Ishikawa (cell line): ENCODE data around the gene NTRK3.

Experiments
- EGR1 ChIP-seq: IDR thresholded peaks from 2 replicates; pipeline ENCODE4 v1.6.1; 2012
- EP300 ChIP-seq: IDR thresholded peaks from 2 replicates; pipeline ENCODE4 v1.6.1; 2012; ENCODE audit warnings: borderline replicate concordance
- FOXM1 ChIP-seq: IDR thresholded peaks from 2 replicates; pipeline ENCODE4 v1.6.1; 2012; ENCODE audit warnings: low read depth, borderline replicate concordance
- RAD21 ChIP-seq: IDR thresholded peaks from 2 replicates; pipeline ENCODE4 v1.6.1; 2012; ENCODE audit warnings: low read depth
- TCF12 ChIP-seq: IDR thresholded peaks from 2 replicates; pipeline ENCODE4 v1.6.1; 2012; ENCODE audit warnings: low read depth
- TF ChIP-seq, protein P1 (sequence below): IDR thresholded peaks from 2 replicates; pipeline ENCODE4 v1.6.1; 2012; ENCODE audit warnings: low read depth, mild to moderate bottlenecking
- TF ChIP-seq, protein P2 (sequence below): IDR thresholded peaks from 2 replicates; pipeline ENCODE4 v1.6.1; 2012

DNA sequence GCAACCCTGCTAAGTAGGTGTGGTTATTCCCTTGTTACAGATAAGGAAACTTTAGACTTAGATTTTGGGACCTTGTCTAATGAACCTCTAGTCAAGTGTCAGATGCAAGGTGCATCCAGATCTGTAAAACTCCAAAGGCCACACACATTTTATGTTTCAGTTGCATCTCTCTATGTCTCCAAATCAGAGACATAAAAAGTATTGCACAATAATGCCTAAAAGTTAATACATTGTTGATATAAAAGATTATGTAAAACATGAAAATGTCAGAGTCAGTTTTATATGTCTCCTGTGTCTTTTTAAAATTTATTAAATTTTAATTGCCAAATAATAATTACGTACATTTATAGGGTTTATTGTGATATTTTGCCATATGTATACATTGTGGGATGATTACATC lies 408.5 kb downstream of the NTRK3 start:
- TF ChIP-seq EGR1 (no peak), RAD21 (no peak), EP300 (no peak), FOXM1 (no peak), TCF12 (no peak)
- TF ChIP-seq, protein P1, sequence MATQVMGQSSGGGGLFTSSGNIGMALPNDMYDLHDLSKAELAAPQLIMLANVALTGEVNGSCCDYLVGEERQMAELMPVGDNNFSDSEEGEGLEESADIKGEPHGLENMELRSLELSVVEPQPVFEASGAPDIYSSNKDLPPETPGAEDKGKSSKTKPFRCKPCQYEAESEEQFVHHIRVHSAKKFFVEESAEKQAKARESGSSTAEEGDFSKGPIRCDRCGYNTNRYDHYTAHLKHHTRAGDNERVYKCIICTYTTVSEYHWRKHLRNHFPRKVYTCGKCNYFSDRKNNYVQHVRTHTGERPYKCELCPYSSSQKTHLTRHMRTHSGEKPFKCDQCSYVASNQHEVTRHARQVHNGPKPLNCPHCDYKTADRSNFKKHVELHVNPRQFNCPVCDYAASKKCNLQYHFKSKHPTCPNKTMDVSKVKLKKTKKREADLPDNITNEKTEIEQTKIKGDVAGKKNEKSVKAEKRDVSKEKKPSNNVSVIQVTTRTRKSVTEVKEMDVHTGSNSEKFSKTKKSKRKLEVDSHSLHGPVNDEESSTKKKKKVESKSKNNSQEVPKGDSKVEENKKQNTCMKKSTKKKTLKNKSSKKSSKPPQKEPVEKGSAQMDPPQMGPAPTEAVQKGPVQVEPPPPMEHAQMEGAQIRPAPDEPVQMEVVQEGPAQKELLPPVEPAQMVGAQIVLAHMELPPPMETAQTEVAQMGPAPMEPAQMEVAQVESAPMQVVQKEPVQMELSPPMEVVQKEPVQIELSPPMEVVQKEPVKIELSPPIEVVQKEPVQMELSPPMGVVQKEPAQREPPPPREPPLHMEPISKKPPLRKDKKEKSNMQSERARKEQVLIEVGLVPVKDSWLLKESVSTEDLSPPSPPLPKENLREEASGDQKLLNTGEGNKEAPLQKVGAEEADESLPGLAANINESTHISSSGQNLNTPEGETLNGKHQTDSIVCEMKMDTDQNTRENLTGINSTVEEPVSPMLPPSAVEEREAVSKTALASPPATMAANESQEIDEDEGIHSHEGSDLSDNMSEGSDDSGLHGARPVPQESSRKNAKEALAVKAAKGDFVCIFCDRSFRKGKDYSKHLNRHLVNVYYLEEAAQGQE: no peak
- TF ChIP-seq, protein P2, sequence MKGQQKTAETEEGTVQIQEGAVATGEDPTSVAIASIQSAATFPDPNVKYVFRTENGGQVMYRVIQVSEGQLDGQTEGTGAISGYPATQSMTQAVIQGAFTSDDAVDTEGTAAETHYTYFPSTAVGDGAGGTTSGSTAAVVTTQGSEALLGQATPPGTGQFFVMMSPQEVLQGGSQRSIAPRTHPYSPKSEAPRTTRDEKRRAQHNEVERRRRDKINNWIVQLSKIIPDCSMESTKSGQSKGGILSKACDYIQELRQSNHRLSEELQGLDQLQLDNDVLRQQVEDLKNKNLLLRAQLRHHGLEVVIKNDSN: no peak
